Endothelial cell of umbilical vein (primary cell): ENCODE data around the gene PAPPA2. TPM values are rescaled to one million over a fixed set of nuclear protein-coding genes. Genes with fewer than 3 reads are reported as not detected.

Experiments
- BruUV-seq: library from RNA; stranded (reverse); fragments of 400-500 nt; replicated peaks from 2 replicates; lab custom pipeline; 2021; lab: Mats Ljungman, UMichigan
- CTCF ChIA-PET: fragments of 300-600, 350-600 bp; sonication (Branson Sonifier 250); formaldehyde crosslinking; loops from one replicate; lab custom pipeline; 2021; ENCODE audit warnings: antibody characterized with exemption, inconsistent platforms; lab: Charles Lee
- POLR2A ChIA-PET: fragments of 300-600, 350-600 bp; sonication (Branson Sonifier 250); formaldehyde crosslinking; loops from one replicate; lab custom pipeline; 2021; ENCODE audit warnings: antibody characterized with exemption, inconsistent platforms; lab: Charles Lee
- DNase-seq: peaks from one replicate; pipeline ENCODE4 v3.0.0-alpha.2; 2011; ENCODE audit warnings: low read depth, low spot score
- FAIRE-seq: peaks from 2 replicates; lab custom pipeline; 2011; peaks lifted over from hg19 to GRCh38; lab: Jason Lieb, UNC
- H2AFZ ChIP-seq: 2 replicates; pipeline ENCODE4 v1.6.0; 2012; ENCODE audit warnings: low read depth, low read length, control low read depth, inconsistent platforms
- H3K27ac ChIP-seq: 2 replicates; pipeline ENCODE4 v1.5.1; 2011; ENCODE audit warnings: low read depth, mild to moderate bottlenecking, control low read depth, low read length, moderate library complexity; ENCODE audit not compliant: insufficient read depth
- H3K27me3 ChIP-seq, 2 experiments: 2 replicates each; pipeline versions ENCODE4 v1.6.0 to v1.6.1; 2011; ENCODE audit warnings: low read length in 2 of 2, mixed read lengths in 1 of 2; ENCODE audit not compliant: control insufficient read depth in 2 of 2, insufficient read depth in 2 of 2
- H3K36me3 ChIP-seq, 2 experiments: 2 replicates in 1 of 2; 3 replicates in 1 of 2; pipeline ENCODE4 v1.5.1; 2011; ENCODE audit warnings: low read length in 2 of 2, mild to moderate bottlenecking in 1 of 2, moderate library complexity in 1 of 2; ENCODE audit not compliant: control insufficient read depth in 2 of 2, insufficient read depth in 2 of 2; ENCODE audit errors: extremely low read depth in 1 of 2
- H3K4me1 ChIP-seq: 3 replicates; pipeline ENCODE4 v1.5.1; 2011; ENCODE audit warnings: mild to moderate bottlenecking, low read length; ENCODE audit not compliant: control insufficient read depth, insufficient read depth; ENCODE audit errors: extremely low read depth
- H3K4me2 ChIP-seq: 2 replicates; pipeline ENCODE4 v1.6.1; 2011; ENCODE audit warnings: low read length, control low read depth, mixed read lengths; ENCODE audit not compliant: insufficient read depth
- H3K4me3 ChIP-seq, 3 experiments: fragments of 200-600 bp in 1 of 3; sonication (generic), shearing (Covaris generic) in 1 of 3; replicated peaks in 1 of 3; 2 replicates each; pipeline ENCODE4 v1.5.1; 2011 to 2016; ENCODE audit warnings: control low read depth in 3 of 3, low read length in 3 of 3, mild to moderate bottlenecking in 2 of 3, inconsistent platforms in 1 of 3, low read depth in 1 of 3, moderate library complexity in 1 of 3; ENCODE audit not compliant: insufficient read depth in 1 of 3
- H3K79me2 ChIP-seq: 2 replicates; pipeline ENCODE4 v1.6.0; 2012; ENCODE audit warnings: low read length, inconsistent platforms; ENCODE audit not compliant: control insufficient read depth, insufficient read depth
- H3K9ac ChIP-seq: replicated peaks from 2 replicates; pipeline ENCODE3; 2011; ENCODE audit warnings: low read length, control low read depth; ENCODE audit not compliant: insufficient read depth; ENCODE audit errors: extremely low read depth
- H3K9me1 ChIP-seq: replicated peaks from 3 replicates; pipeline ENCODE4 v1.6.0; 2011; ENCODE audit warnings: mild to moderate bottlenecking, low read length; ENCODE audit not compliant: control insufficient read depth, insufficient read depth; ENCODE audit errors: extremely low read depth
- H3K9me3 ChIP-seq: replicated peaks from 2 replicates; pipeline ENCODE4 v1.5.1; 2012; ENCODE audit warnings: low read length, inconsistent platforms; ENCODE audit not compliant: control insufficient read depth, insufficient read depth
- H4K20me1 ChIP-seq: replicated peaks from 2 replicates; pipeline ENCODE3; 2011; ENCODE audit warnings: mild to moderate bottlenecking, low read length; ENCODE audit not compliant: control insufficient read depth, insufficient read depth; ENCODE audit errors: extremely low read depth
- EZH2 ChIP-seq: IDR thresholded peaks from 2 replicates; pipeline ENCODE4 v1.6.1; 2012; ENCODE audit warnings: borderline replicate concordance, low read depth, mild to moderate bottlenecking, moderate library complexity, low read length, inconsistent platforms; ENCODE audit not compliant: severe bottlenecking
- FOS ChIP-seq: IDR thresholded peaks from 2 replicates; pipeline ENCODE4 v1.6.1; 2011; ENCODE audit warnings: mild to moderate bottlenecking, low read length, moderate library complexity, borderline replicate concordance; ENCODE audit not compliant: insufficient read depth
- GATA2 ChIP-seq: IDR thresholded peaks from 2 replicates; pipeline ENCODE4 v1.7.0; 2011; ENCODE audit warnings: low read depth, mild to moderate bottlenecking, moderate library complexity, mixed read lengths, low read length; ENCODE audit not compliant: insufficient read length, insufficient read depth
- JUN ChIP-seq: IDR thresholded peaks from 2 replicates; pipeline ENCODE4 v1.6.1; 2011; ENCODE audit warnings: borderline replicate concordance, low read depth; ENCODE audit not compliant: insufficient read length, insufficient read depth
- MYC ChIP-seq: IDR thresholded peaks from one replicate; pipeline ENCODE4 v1.6.1; 2011; ENCODE audit warnings: mild to moderate bottlenecking, low read depth, low read length
- POLR2A ChIP-seq: IDR thresholded peaks from 2 replicates; pipeline ENCODE4 v1.6.1; 2012; ENCODE audit warnings: low read depth, mild to moderate bottlenecking, control low read depth, low read length
- POLR2AphosphoS5 ChIP-seq: IDR thresholded peaks from 2 replicates; pipeline ENCODE4 v1.6.1; 2012; ENCODE audit warnings: low read depth, mild to moderate bottlenecking, control low read depth, low read length, moderate library complexity; ENCODE audit not compliant: insufficient read depth
- dilution Hi-C: fragments of 300-500 bp; cut with MboI; formaldehyde crosslinking; loops from one replicate; pipeline ENCODE4 v1.15.0; 2019; ENCODE audit warnings: low sequenced_read_pairs; ENCODE audit not compliant: extremely low pct_ligation_motif_present
- intact Hi-C: fragments of 100-400 bp; cut with micrococcal nuclease; formaldehyde crosslinking; loops from one replicate; pipeline ENCODE4 v1.10.0; 2022
- polyA plus RNA-seq, 4 experiments: library from polyadenylated mRNA; depleted of rRNA in 3 of 4; stranded (reverse) in 3 of 4; unstranded in 1 of 4; fragments of >200 nt; gene quantifications; 2 replicates each; pipeline versions ENCODE4 v1.2.1 to v1.2.3, GENCODE V29; 2011 to 2012; ENCODE audit warnings: missing spikeins in 1 of 4
- total RNA-seq: library from RNA; stranded (reverse); gene quantifications from 2 replicates; pipeline ENCODE4 v1.2.3, GENCODE V29; 2021
- TF ChIP-seq, protein P1 (sequence below), 2 donors: IDR thresholded peaks; 1 replicate in 1 of 2; 2 replicates in 1 of 2; pipeline ENCODE4 v1.5.1; 2011; ENCODE audit warnings: low read length in 2 of 2, mild to moderate bottlenecking in 2 of 2, moderate library complexity in 2 of 2, control low read depth in 1 of 2, inconsistent platforms in 1 of 2, low read depth in 1 of 2; ENCODE audit not compliant: insufficient read depth in 1 of 2; ENCODE audit errors: extremely low read depth in 1 of 2
- TF ChIP-seq, protein P2 (sequence below): IDR thresholded peaks from 2 replicates; pipeline ENCODE4 v1.6.1; 2011; ENCODE audit not compliant: insufficient read depth, insufficient read length

The PAPPA2 gene
- total and polyA plus RNA-seq, 2 donors (not counting 3 experiments of a cell fraction or from before 2014, with no cell fraction given), result not detected

DNA sequence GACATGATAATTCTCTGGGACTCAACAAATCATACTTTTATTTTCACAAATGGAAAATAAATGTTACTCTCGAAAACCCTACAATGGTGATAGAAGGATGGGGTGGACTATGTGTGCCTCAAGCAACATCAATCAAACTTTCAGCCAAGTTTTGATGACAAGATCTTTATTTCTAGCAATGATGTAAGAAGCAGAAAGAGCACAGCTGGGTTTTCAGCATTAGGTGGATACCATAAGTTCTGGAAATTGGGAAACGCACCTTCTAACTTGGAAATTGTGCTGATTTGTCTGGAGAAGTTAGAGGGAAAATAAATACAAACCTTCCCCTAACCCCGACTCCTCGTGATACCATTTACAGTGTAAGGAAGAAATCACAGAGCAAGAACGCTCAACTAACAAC lies 320.3 kb downstream of the PAPPA2 start:
- H3K4me1 ChIP-seq, result no peaks in the 10 kb centered on the region
- FAIRE-seq, result no peak
- no peaks in the 10 kb centered on the region for H3K9me1 ChIP-seq
- H3K27me3 ChIP-seq, result no peaks in the 10 kb centered on the region
- POLR2A ChIA-PET, result no interaction called here
- H3K9me3 ChIP-seq, result peaks cover 1% of the 10 kb centered on the region
- H2AFZ ChIP-seq, result no peak overlapping the region
- CTCF ChIA-PET, result no interaction called here
- H3K27ac ChIP-seq, result no peak overlapping the region
- intact Hi-C loops (no loop called here), dilution Hi-C loops (no loop called here)
- no peak overlapping the region for H3K9ac ChIP-seq
- no peak overlapping the region for H3K4me3 ChIP-seq
- no peaks in the 10 kb centered on the region for H3K36me3 ChIP-seq
- no peaks in the 10 kb centered on the region for H3K79me2 ChIP-seq
- no peak overlapping the region for H3K4me2 ChIP-seq
- H4K20me1 ChIP-seq, result no peaks in the 10 kb centered on the region
- no TSS peak for BruUV-seq
- TF ChIP-seq POLR2AphosphoS5 (no peak), GATA2 (no peak), FOS (no peak), POLR2A (no peak), MYC (no peak), JUN (no peak), EZH2 (no peak)
- TF ChIP-seq, protein P1, sequence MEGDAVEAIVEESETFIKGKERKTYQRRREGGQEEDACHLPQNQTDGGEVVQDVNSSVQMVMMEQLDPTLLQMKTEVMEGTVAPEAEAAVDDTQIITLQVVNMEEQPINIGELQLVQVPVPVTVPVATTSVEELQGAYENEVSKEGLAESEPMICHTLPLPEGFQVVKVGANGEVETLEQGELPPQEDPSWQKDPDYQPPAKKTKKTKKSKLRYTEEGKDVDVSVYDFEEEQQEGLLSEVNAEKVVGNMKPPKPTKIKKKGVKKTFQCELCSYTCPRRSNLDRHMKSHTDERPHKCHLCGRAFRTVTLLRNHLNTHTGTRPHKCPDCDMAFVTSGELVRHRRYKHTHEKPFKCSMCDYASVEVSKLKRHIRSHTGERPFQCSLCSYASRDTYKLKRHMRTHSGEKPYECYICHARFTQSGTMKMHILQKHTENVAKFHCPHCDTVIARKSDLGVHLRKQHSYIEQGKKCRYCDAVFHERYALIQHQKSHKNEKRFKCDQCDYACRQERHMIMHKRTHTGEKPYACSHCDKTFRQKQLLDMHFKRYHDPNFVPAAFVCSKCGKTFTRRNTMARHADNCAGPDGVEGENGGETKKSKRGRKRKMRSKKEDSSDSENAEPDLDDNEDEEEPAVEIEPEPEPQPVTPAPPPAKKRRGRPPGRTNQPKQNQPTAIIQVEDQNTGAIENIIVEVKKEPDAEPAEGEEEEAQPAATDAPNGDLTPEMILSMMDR (IDR thresholded peaks at IDR 0.05; ENCODE audit: extremely low read depth in 1 of 2, insufficient read depth in 1 of 2, low read depth in 1 of 2, low read length in 2 of 2), result no peak
- TF ChIP-seq, protein P2, sequence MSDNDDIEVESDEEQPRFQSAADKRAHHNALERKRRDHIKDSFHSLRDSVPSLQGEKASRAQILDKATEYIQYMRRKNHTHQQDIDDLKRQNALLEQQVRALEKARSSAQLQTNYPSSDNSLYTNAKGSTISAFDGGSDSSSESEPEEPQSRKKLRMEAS, result no peak
- no peak for DNase-seq
